IMR-90 (cell line): ENCODE data around the gene RNASE4. TPM values are rescaled to one million over a fixed set of nuclear protein-coding genes. Genes with fewer than 3 reads are reported as not detected.

Experiments used
- ATAC-seq: fragments of 200-7000 bp; cut with Tn5 transposase; 2 replicates; pipeline ENCODE4 v1.9.1; 2020; ENCODE audit warnings: low read depth, mild to moderate bottlenecking, moderate library complexity
- BruUV-seq: library from RNA; stranded (reverse); fragments of 400-500 nt; replicated peaks from 2 replicates; lab custom pipeline; 2021; lab: Mats Ljungman, UMichigan
- CTCF ChIA-PET: fragments of 300-600 bp; formaldehyde crosslinking; extraction: SDS; loops from one replicate; lab custom pipeline; 2021; ENCODE audit warnings: antibody characterized with exemption; lab: Yijun Ruan, JAX
- POLR2A ChIA-PET: fragments of 300-600 bp; sonication (Branson Sonifier 250); formaldehyde crosslinking; loops from one replicate; lab custom pipeline; 2022; ENCODE audit warnings: antibody characterized with exemption; ENCODE audit not compliant: unreplicated experiment; lab: Charles Lee
- DNase-seq: peaks from one replicate; pipeline ENCODE4 v3.0.0; 2013
- H2AFZ ChIP-seq: replicated peaks from 2 replicates; pipeline ENCODE3; 2013; ENCODE audit warnings: low read length, mild to moderate bottlenecking; ENCODE audit not compliant: poor library complexity
- H2AK5ac ChIP-seq: 2 replicates; pipeline ENCODE4 v1.6.1; 2013; ENCODE audit warnings: low read depth, low read length, inconsistent platforms
- H2AK9ac ChIP-seq: replicated peaks from 2 replicates; pipeline ENCODE3; 2013; ENCODE audit warnings: mild to moderate bottlenecking, low read depth, low read length, moderate library complexity; ENCODE audit not compliant: poor library complexity
- H2BK120ac ChIP-seq: 2 replicates; pipeline ENCODE4 v1.6.1; 2013; ENCODE audit warnings: low read depth, low read length, inconsistent platforms
- H2BK15ac ChIP-seq: 3 replicates; pipeline ENCODE4 v1.6.1; 2013; ENCODE audit warnings: low read depth, low read length, inconsistent platforms
- H2BK20ac ChIP-seq: 2 replicates; pipeline ENCODE4 v1.6.1; 2013; ENCODE audit warnings: low read depth, mild to moderate bottlenecking, inconsistent platforms, low read length, moderate library complexity
- H2BK5ac ChIP-seq: 2 replicates; pipeline ENCODE4 v1.6.1; 2013; ENCODE audit warnings: mild to moderate bottlenecking, low read depth, low read length, inconsistent platforms; ENCODE audit not compliant: poor library complexity, severe bottlenecking
- H3K14ac ChIP-seq: replicated peaks from 2 replicates; pipeline ENCODE4 v1.6.1; 2013; ENCODE audit warnings: low read depth, low read length, inconsistent platforms
- H3K18ac ChIP-seq: 2 replicates; pipeline ENCODE4 v1.6.1; 2013; ENCODE audit warnings: low read depth, low read length, control low read depth
- H3K23ac ChIP-seq: 2 replicates; pipeline ENCODE4 v1.6.1; 2013; ENCODE audit warnings: low read depth, low read length, inconsistent platforms
- H3K27ac ChIP-seq: 2 replicates; pipeline ENCODE4 v1.5.1; 2013; ENCODE audit warnings: mild to moderate bottlenecking, control low read depth, low read length; ENCODE audit not compliant: insufficient read depth
- H3K27me3 ChIP-seq: 2 replicates; pipeline ENCODE4 v1.6.1; 2013; ENCODE audit warnings: low read length; ENCODE audit not compliant: control insufficient read depth, insufficient read depth
- H3K36me3 ChIP-seq: 2 replicates; pipeline ENCODE4 v1.6.1; 2013; ENCODE audit warnings: low read length, mixed read lengths; ENCODE audit not compliant: control insufficient read depth, insufficient read depth
- H3K4ac ChIP-seq: 2 replicates; pipeline ENCODE4 v1.6.1; 2013; ENCODE audit warnings: low read depth, low read length, inconsistent platforms
- H3K4me1 ChIP-seq: 2 replicates; pipeline ENCODE4 v1.6.1; 2013; ENCODE audit warnings: low read length, mixed read lengths; ENCODE audit not compliant: control insufficient read depth, insufficient read depth
- H3K4me2 ChIP-seq: 2 replicates; pipeline ENCODE4 v1.6.1; 2013; ENCODE audit warnings: low read depth, mild to moderate bottlenecking, control low read depth, low read length, moderate library complexity
- H3K4me3 ChIP-seq: 2 replicates; pipeline ENCODE4 v1.5.1; 2013; ENCODE audit warnings: low read depth, mild to moderate bottlenecking, control low read depth, low read length, moderate library complexity; ENCODE audit not compliant: insufficient read depth
- H3K56ac ChIP-seq: 2 replicates; pipeline ENCODE4 v1.6.1; 2013; ENCODE audit warnings: low read length, inconsistent platforms; ENCODE audit not compliant: insufficient read depth; ENCODE audit errors: extremely low read depth
- H3K79me1 ChIP-seq, 2 experiments: 2 replicates each; pipeline ENCODE4 v1.6.1; 2013; ENCODE audit warnings: low read length in 2 of 2, inconsistent platforms in 1 of 2, low read depth in 1 of 2
- H3K9ac ChIP-seq: 2 replicates; pipeline ENCODE4 v1.6.1; 2013; ENCODE audit warnings: low read depth, low read length, control low read depth
- H3K9me1 ChIP-seq: 2 replicates; pipeline ENCODE4 v1.6.1; 2013; ENCODE audit warnings: low read length, inconsistent platforms; ENCODE audit not compliant: insufficient read depth
- H3K9me3 ChIP-seq: 2 replicates; pipeline ENCODE4 v1.6.1; 2013; ENCODE audit warnings: low read length; ENCODE audit not compliant: control insufficient read depth, insufficient read depth
- H4K20me1 ChIP-seq: 2 replicates; pipeline ENCODE4 v1.6.1; 2013; ENCODE audit warnings: low read length, inconsistent platforms; ENCODE audit not compliant: insufficient read depth
- H4K5ac ChIP-seq: 2 replicates; pipeline ENCODE4 v1.6.1; 2013; ENCODE audit warnings: mild to moderate bottlenecking, low read depth, low read length, control low read depth
- H4K8ac ChIP-seq, 2 experiments: 2 replicates each; pipeline ENCODE4 v1.6.1; 2013; ENCODE audit warnings: low read depth in 2 of 2, low read length in 2 of 2, control low read depth in 1 of 2, inconsistent platforms in 1 of 2
- H4K91ac ChIP-seq: 2 replicates; pipeline ENCODE4 v1.6.1; 2013; ENCODE audit warnings: low read depth, low read length, inconsistent platforms; ENCODE audit not compliant: insufficient read depth
- BHLHE40 ChIP-seq: fragments of 150-350 bp; IDR thresholded peaks from 2 replicates; pipeline ENCODE4 v1.6.1; 2016; ENCODE audit warnings: mild to moderate bottlenecking, low read depth, low read length
- CEBPB ChIP-seq: IDR thresholded peaks from 2 replicates; pipeline ENCODE4 v1.6.1; 2012; ENCODE audit warnings: low read depth, low read length, improper control_type of control experiment
- RCOR1 ChIP-seq: IDR thresholded peaks from 2 replicates; pipeline ENCODE4 v1.6.1; 2012; ENCODE audit warnings: mild to moderate bottlenecking, low read length, improper control_type of control experiment; ENCODE audit not compliant: insufficient replicate concordance
- WGBS, 2 experiments: methylation state at CpG; one replicate each; pipeline versions ENCODE4 v1.1.5 to v1.1.7; 2013; ENCODE audit warnings: missing lambda C conversion rate in 2 of 2; ENCODE audit not compliant: insufficient read length in 1 of 2; ENCODE audit errors: extremely low coverage in 2 of 2; 5-methylcytosine and 5-hydroxymethylcytosine counted together
- dilution Hi-C: fragments of 300-500 bp; cut with HindIII; formaldehyde crosslinking; loops from one replicate; pipeline ENCODE4 v1.14.3; 2018; ENCODE audit warnings: low sequenced_read_pairs; ENCODE audit not compliant: unreplicated experiment
- in situ Hi-C: fragments of 300-500 bp; cut with MboI; formaldehyde crosslinking; loops from 3 replicates; pipeline ENCODE4 v1.14.3; 2019; ENCODE audit warnings: low sequenced_read_pairs, inconsistent platforms, mixed read lengths
- intact Hi-C: fragments of 100-400 bp; cut with micrococcal nuclease; formaldehyde crosslinking; loops from 2 replicates; pipeline ENCODE4 v1.10.0; 2022
- polyA plus RNA-seq, 3 experiments: library from polyadenylated mRNA; depleted of rRNA; stranded (reverse); fragments of >200 nt; gene quantifications; 2 replicates each; pipeline ENCODE4 v1.2.3, GENCODE V29; 2012; ENCODE audit warnings: low replicate concordance in 1 of 3
- total RNA-seq: library from RNA; depleted of rRNA; stranded (reverse); fragments of >200 nt; gene quantifications from 2 replicates; pipeline ENCODE4 v1.2.3, GENCODE V29; 2012
- TF ChIP-seq, protein P1 (sequence below): fragments of 150-350 bp; IDR thresholded peaks from 2 replicates; pipeline ENCODE4 v1.6.1; 2017; ENCODE audit warnings: mild to moderate bottlenecking, antibody characterized with exemption, low read length, low read depth
- TF ChIP-seq, protein P2 (sequence below): conservative IDR thresholded peaks from 2 replicates; pipeline ENCODE4 v1.5.1; 2012; ENCODE audit warnings: mild to moderate bottlenecking, low read depth, low read length, improper control_type of control experiment

The RNASE4 gene
- total and polyA plus RNA-seq, 2 of the 4 experiments (the other 2 are of a cell fraction) = 10.4 to 11.6 TPM

DNA sequence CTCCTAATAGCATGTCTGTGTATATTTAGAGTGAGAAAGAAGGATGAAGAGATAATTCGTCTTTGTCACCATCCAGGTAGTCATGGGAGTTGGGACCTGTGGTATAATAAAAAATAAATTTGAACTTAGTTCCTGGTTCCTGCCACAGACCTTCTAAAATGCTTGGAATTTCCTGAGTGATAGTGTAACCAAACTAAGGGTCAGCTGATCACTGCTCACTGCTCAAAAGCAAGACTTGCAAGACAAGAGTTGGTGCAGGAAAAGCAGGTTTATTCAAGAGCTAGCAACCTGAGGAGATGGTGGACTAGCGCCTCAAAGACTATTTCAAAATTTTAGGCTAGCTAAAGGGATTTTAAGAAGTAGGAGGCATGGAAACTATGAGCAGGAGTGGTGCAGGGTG is 23.3 kb downstream of the RNASE4 start:
- CTCF ChIA-PET = no interaction called here
- no peak overlapping the region for H2AFZ ChIP-seq
- intact Hi-C loops = no loop called here

More for the DNA sequence above, 23.3 kb downstream of the RNASE4 start:
- Histone ChIP-seq H3K9ac (no peak overlapping the region), H2BK120ac (no peak overlapping the region), H4K91ac (no peak overlapping the region), H3K23ac (no peak overlapping the region), H3K4me3 (no peak overlapping the region), H4K5ac (no peak overlapping the region), H3K9me1 (no peaks in the 10 kb centered on the region), H2AK5ac (no peak overlapping the region), H3K14ac (no peak overlapping the region), H3K18ac (no peak overlapping the region), H3K4ac (no peak overlapping the region), H4K20me1 (no peaks in the 10 kb centered on the region), H3K4me1 (no peaks in the 10 kb centered on the region; the same call in 1 of the 2 replicates), H2AK9ac (no peak overlapping the region), H3K9me3 (no peaks in the 10 kb centered on the region), H2BK15ac (no peak overlapping the region), H4K8ac (no peak overlapping the region), H3K27me3 (no peaks in the 10 kb centered on the region; the same call in 1 of the 2 replicates), H3K79me1 (no peaks in the 10 kb centered on the region), H3K36me3 (no peaks in the 10 kb centered on the region), H3K4me2 (no peak overlapping the region), H3K27ac (no peak overlapping the region), H2BK5ac (no peak overlapping the region), H3K56ac (no peak overlapping the region), H2BK20ac (no peak overlapping the region)
- no peak for DNase-seq
- no CpG with 5 or more reads among the region's 2 CpGs for WGBS, 2 experiments
- in situ Hi-C loops = no loop called here
- dilution Hi-C loops = no loop called here
- TF ChIP-seq, protein P1, sequence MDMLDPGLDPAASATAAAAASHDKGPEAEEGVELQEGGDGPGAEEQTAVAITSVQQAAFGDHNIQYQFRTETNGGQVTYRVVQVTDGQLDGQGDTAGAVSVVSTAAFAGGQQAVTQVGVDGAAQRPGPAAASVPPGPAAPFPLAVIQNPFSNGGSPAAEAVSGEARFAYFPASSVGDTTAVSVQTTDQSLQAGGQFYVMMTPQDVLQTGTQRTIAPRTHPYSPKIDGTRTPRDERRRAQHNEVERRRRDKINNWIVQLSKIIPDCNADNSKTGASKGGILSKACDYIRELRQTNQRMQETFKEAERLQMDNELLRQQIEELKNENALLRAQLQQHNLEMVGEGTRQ = no peak
- TF ChIP-seq, protein P2, sequence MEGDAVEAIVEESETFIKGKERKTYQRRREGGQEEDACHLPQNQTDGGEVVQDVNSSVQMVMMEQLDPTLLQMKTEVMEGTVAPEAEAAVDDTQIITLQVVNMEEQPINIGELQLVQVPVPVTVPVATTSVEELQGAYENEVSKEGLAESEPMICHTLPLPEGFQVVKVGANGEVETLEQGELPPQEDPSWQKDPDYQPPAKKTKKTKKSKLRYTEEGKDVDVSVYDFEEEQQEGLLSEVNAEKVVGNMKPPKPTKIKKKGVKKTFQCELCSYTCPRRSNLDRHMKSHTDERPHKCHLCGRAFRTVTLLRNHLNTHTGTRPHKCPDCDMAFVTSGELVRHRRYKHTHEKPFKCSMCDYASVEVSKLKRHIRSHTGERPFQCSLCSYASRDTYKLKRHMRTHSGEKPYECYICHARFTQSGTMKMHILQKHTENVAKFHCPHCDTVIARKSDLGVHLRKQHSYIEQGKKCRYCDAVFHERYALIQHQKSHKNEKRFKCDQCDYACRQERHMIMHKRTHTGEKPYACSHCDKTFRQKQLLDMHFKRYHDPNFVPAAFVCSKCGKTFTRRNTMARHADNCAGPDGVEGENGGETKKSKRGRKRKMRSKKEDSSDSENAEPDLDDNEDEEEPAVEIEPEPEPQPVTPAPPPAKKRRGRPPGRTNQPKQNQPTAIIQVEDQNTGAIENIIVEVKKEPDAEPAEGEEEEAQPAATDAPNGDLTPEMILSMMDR = no peak
- TF ChIP-seq RCOR1 (no peak), BHLHE40 (no peak), CEBPB (no peak)
- BruUV-seq = no TSS peak
- no peak for ATAC-seq
- POLR2A ChIA-PET = no interaction called here
